K562 (cell line): ENCODE results near the gene SORT1. TPM values are rescaled to one million over a fixed set of nuclear protein-coding genes. Genes with fewer than 3 reads are reported as not detected.

Source experiments
- ATAC-seq: fragments of 200-7000 bp; cut with Tn5 transposase; 3 replicates; pipeline ENCODE4 v1.9.1; 2020; ENCODE audit warnings: moderate library complexity
- BruUV-seq: library from RNA; stranded (reverse); fragments of 400-500 nt; replicated peaks from 2 replicates; lab custom pipeline; 2021; lab: Mats Ljungman, UMichigan
- CTCF ChIA-PET: fragments of 300-600 bp; formaldehyde crosslinking; extraction: SDS; loops from one replicate; lab custom pipeline; 2021; ENCODE audit warnings: low intra/inter-chr PET ratio; lab: Yijun Ruan, JAX
- POLR2A ChIA-PET: fragments of 300-600, 350-650 bp; sonication (Branson Sonifier 250); formaldehyde crosslinking; extraction: SDS; loops from one replicate; lab custom pipeline; 2021; ENCODE audit warnings: antibody characterized with exemption, inconsistent platforms; lab: Yijun Ruan, JAX
- DNase-seq, 4 experiments: peaks; one replicate each; pipeline versions ENCODE4 v3.0.0 to v3.0.0-alpha.2; 2011 to 2018; ENCODE audit warnings: low spot score in 3 of 4, mixed read lengths in 3 of 4; ENCODE audit errors: extremely low read depth in 1 of 4
- FAIRE-seq: peaks from 2 replicates; lab custom pipeline; 2011; peaks lifted over from hg19 to GRCh38; lab: Jason Lieb, UNC
- H2AFZ ChIP-seq: 2 replicates; pipeline ENCODE4 v1.6.0; 2011; ENCODE audit warnings: low read depth, low read length, control low read depth, inconsistent platforms
- H3K27ac ChIP-seq: fragments of 200-600 bp; 3 replicates; pipeline ENCODE4 v1.8.0; 2011; ENCODE audit warnings: low read depth, mild to moderate bottlenecking, control low read depth, inconsistent platforms, low read length, moderate library complexity, mixed read lengths; ENCODE audit errors: extremely low read depth
- H3K27me3 ChIP-seq, 2 experiments: fragments of 300-600 bp in 1 of 2; 2 replicates in 1 of 2; 3 replicates in 1 of 2; pipeline versions ENCODE4 v1.6.0 to v1.8.0; 2011; ENCODE audit warnings: inconsistent platforms in 2 of 2, low read length in 2 of 2, mild to moderate bottlenecking in 1 of 2, mixed read lengths in 1 of 2, moderate library complexity in 1 of 2; ENCODE audit not compliant: control insufficient read depth in 2 of 2, insufficient read depth in 2 of 2
- H3K36me3 ChIP-seq: fragments of 300-600 bp; 3 replicates; pipeline ENCODE4 v1.8.0; 2011; ENCODE audit warnings: mild to moderate bottlenecking, low read length, inconsistent platforms; ENCODE audit not compliant: control insufficient read depth, insufficient read depth
- H3K4me1 ChIP-seq, 2 experiments: fragments of 200-600 bp in 1 of 2; replicated peaks in 1 of 2; 2 replicates in 1 of 2; 3 replicates in 1 of 2; pipeline versions ENCODE4 v1.5.1 to v1.8.0; 2011; ENCODE audit warnings: inconsistent platforms in 2 of 2, low read length in 2 of 2, mild to moderate bottlenecking in 1 of 2, mixed read lengths in 1 of 2, moderate library complexity in 1 of 2; ENCODE audit not compliant: control insufficient read depth in 2 of 2, insufficient read depth in 2 of 2
- H3K4me2 ChIP-seq: 2 replicates; pipeline ENCODE4 v1.6.1; 2011; ENCODE audit warnings: low read length, control low read depth, inconsistent platforms, mixed read lengths; ENCODE audit not compliant: insufficient read depth
- H3K4me3 ChIP-seq: fragments of 200-600 bp; sonication (generic), shearing (Covaris generic); 2 replicates; pipeline ENCODE4 v1.5.1; 2016; ENCODE audit warnings: control low read depth, inconsistent platforms
- H3K79me2 ChIP-seq: fragments of 200-600 bp; 3 replicates; pipeline ENCODE4 v1.8.0; 2011; ENCODE audit warnings: low read length, inconsistent platforms; ENCODE audit not compliant: control insufficient read depth, insufficient read depth
- H3K9ac ChIP-seq, 2 experiments: 2 replicates each; pipeline versions ENCODE4 v1.6.0 to v1.6.1; 2011; ENCODE audit warnings: low read depth in 2 of 2, low read length in 2 of 2, control low read depth in 1 of 2, inconsistent platforms in 1 of 2, mild to moderate bottlenecking in 1 of 2, mixed read lengths in 1 of 2; ENCODE audit not compliant: insufficient read depth in 1 of 2
- H3K9me1 ChIP-seq: one replicate; pipeline ENCODE4 v1.6.0; 2011; ENCODE audit warnings: inconsistent platforms, mild to moderate bottlenecking, low read length, moderate library complexity; ENCODE audit not compliant: control insufficient read depth, insufficient read depth
- H3K9me3 ChIP-seq: replicated peaks from 2 replicates; pipeline ENCODE4 v1.5.1; 2011; ENCODE audit warnings: low read depth, low read length, inconsistent platforms; ENCODE audit not compliant: control insufficient read depth, insufficient read depth
- H4K20me1 ChIP-seq: replicated peaks from 2 replicates; pipeline ENCODE4 v1.6.1; 2011; ENCODE audit warnings: low read length, inconsistent platforms, mixed read lengths; ENCODE audit not compliant: control insufficient read depth, insufficient read depth
- ATF7 ChIP-seq: fragments of 450-650 bp; IDR thresholded peaks from 2 replicates; pipeline ENCODE4 v1.7.1; 2014; ENCODE audit warnings: mild to moderate bottlenecking, moderate library complexity
- EP400 ChIP-seq: fragments of 450-650 bp; IDR thresholded peaks from 2 replicates; pipeline ENCODE4 v1.6.1; 2017; ENCODE audit warnings: antibody characterized with exemption, mild to moderate bottlenecking, moderate library complexity
- ESRRB ChIP-seq: fragments of 250-450 bp; sonication (Bioruptor Pico); IDR thresholded peaks from 2 replicates; pipeline ENCODE4 v1.5.0; 2020; ENCODE audit warnings: mild to moderate bottlenecking, moderate library complexity, borderline replicate concordance
- MTA2 ChIP-seq: fragments of 450-650 bp; IDR thresholded peaks from 2 replicates; pipeline ENCODE4 v1.6.1; 2016; ENCODE audit warnings: low read depth
- NCOA1 ChIP-seq: fragments of 450-650 bp; IDR thresholded peaks from 2 replicates; pipeline ENCODE4 v1.6.1; 2016; ENCODE audit warnings: low read depth
- NFRKB ChIP-seq: fragments of 450-650 bp; IDR thresholded peaks from 2 replicates; pipeline ENCODE4 v1.6.1; 2016; ENCODE audit warnings: low read depth
- NR1H2 ChIP-seq: sonication (generic); formaldehyde crosslinking; IDR thresholded peaks from 2 replicates; pipeline ENCODE4 v1.4.0; 2020; ENCODE audit warnings: mild to moderate bottlenecking, missing genetic modification reagents
- PML ChIP-seq: IDR thresholded peaks from 2 replicates; pipeline ENCODE4 v1.6.1; 2012; ENCODE audit warnings: low read length, inconsistent platforms
- SPI1 ChIP-seq: IDR thresholded peaks from 2 replicates; pipeline ENCODE4 v1.6.1; 2011; ENCODE audit warnings: low read depth, low read length, control low read depth, borderline replicate concordance
- ZBTB2 ChIP-seq: fragments of 450-650 bp; IDR thresholded peaks from 2 replicates; pipeline ENCODE4 v1.6.1; 2016; ENCODE audit warnings: antibody characterized with exemption
- ZNF146 ChIP-seq: IDR thresholded peaks from one replicate; pipeline ENCODE4 v1.6.1; 2018; ENCODE audit warnings: missing compliant biosample characterization; ENCODE audit not compliant: unreplicated experiment
- ZNF197 ChIP-seq: fragments of 200-800 bp; sonication (Bioruptor generic); IDR thresholded peaks from 2 replicates; pipeline ENCODE4 v1.6.1; 2016; ENCODE audit warnings: low read depth, missing genetic modification characterization, missing compliant biosample characterization
- ZNF224 ChIP-seq: sonication (generic); formaldehyde crosslinking; IDR thresholded peaks from 2 replicates; pipeline ENCODE4 v1.8.0; 2022; ENCODE audit warnings: mild to moderate bottlenecking, missing genetic modification reagents
- ZNF561 ChIP-seq: fragments of 450-650 bp; formaldehyde crosslinking; conservative IDR thresholded peaks from 2 replicates; pipeline ENCODE4 v1.4.0; 2020; ENCODE audit warnings: mild to moderate bottlenecking, moderate library complexity
- ZNF717 ChIP-seq: fragments of 250-450 bp; sonication (Bioruptor Pico); IDR thresholded peaks from 2 replicates; pipeline ENCODE4 v1.5.0; 2021
- WGBS: fragments of 100-300 bp; shearing (Covaris generic); methylation state at CpG from one replicate; pipeline ENCODE4 v1.1.6; 2016; ENCODE audit warnings: low coverage, mixed read lengths; ENCODE audit not compliant: insufficient coverage; ENCODE audit errors: missing lambda C conversion rate; 5-methylcytosine and 5-hydroxymethylcytosine counted together
- in situ Hi-C: fragments of 300-500 bp; cut with MboI; formaldehyde crosslinking; loops from 4 replicates; pipeline ENCODE4 v1.15.0; 2018; ENCODE audit warnings: inconsistent platforms, mixed read lengths
- intact Hi-C: fragments of 100-400 bp; cut with micrococcal nuclease; formaldehyde crosslinking; loops from 2 replicates; pipeline ENCODE4 v1.14.2; 2022
- polyA plus RNA-seq, 8 experiments: library from polyadenylated mRNA; depleted of rRNA in 4 of 8; stranded (reverse) in 5 of 8; unstranded in 3 of 8; fragments of >200 nt; fragmentation: Nextera tagmentation in 2 of 8; fragmentation: Illumina TruSeq in 1 of 8; extraction: Ambion mirVana in 2 of 8; extraction: Trizol in 1 of 8; gene quantifications; 2 replicates each; pipeline versions ENCODE4 v1.2.1 to v1.2.3, GENCODE V29; 2011 to 2014; ENCODE audit warnings: inconsistent platforms in 1 of 8, missing spikeins in 1 of 8
- total RNA-seq, 7 experiments: library from RNA; depleted of rRNA in 6 of 7; stranded (reverse); fragments of >200 nt in 6 of 7; fragmentation: Illumina TruSeq in 2 of 7; extraction: Trizol in 2 of 7; gene quantifications; 2 replicates each; pipeline versions ENCODE4 v1.2.1 to v1.2.3, GENCODE V29; 2011 to 2021; ENCODE audit warnings: low replicate concordance in 1 of 7

Gene SORT1
- total and polyA plus RNA-seq, 9 of the 15 experiments (the other 6 are each of a cell fraction or from before 2014, with no cell fraction given) = 27.4 to 112 (median 65.0) TPM

- BruUV-seq = no TSS peak
- in situ Hi-C loops = no loop called here
- no peak for TF ChIP-seq ZNF224
- 0 out of 2 replicates have a peak, but pooled peaks have one; percentile 32 for TF ChIP-seq ZNF717 (CRISPR knock-in tag)
- no peaks in the 10 kb centered on the region for H3K9me3 ChIP-seq
- no peaks in the 10 kb centered on the region for H4K20me1 ChIP-seq
- peak overlapping the region; percentile 20; the same call in 1 of the 2 replicates for H2AFZ ChIP-seq
- DNase-seq (no peak), ATAC-seq (no peak), FAIRE-seq (no peak)
- no peaks in the 10 kb centered on the region for H3K9me1 ChIP-seq
- CTCF ChIA-PET = no interaction called here
- WGBS = 10% methylated on average over 3 of the region's 3 CpGs
- no peaks in the 10 kb centered on the region for H3K27me3 ChIP-seq
- intact Hi-C loops = no loop called here
- peaks cover 36 to 79% of the 10 kb centered on the region in 2 experiments for H3K4me1 ChIP-seq
- H3K9ac ChIP-seq = peak overlapping the region in 1 of 2 experiments; percentile 86; a peak in 2 of 4 replicates
- H3K4me2 ChIP-seq = peak overlapping the region; percentile 93
- POLR2A ChIA-PET = interaction anchor here (0.7 to 4.6 kb wide), 5 partner anchors 9 to 137 kb away, joined by 3 to 35 read pairs (median 4); no protein-coding TSS in a partner anchor
- peak overlapping the region; percentile 92 for H3K27ac ChIP-seq
- peak overlapping the region; percentile 35 for H3K4me3 ChIP-seq
- peaks cover 100% of the 10 kb centered on the region for H3K79me2 ChIP-seq
- H3K36me3 ChIP-seq = peaks cover 22% of the 10 kb centered on the region
Observed at GRCh38 chr1:109391157-109391556, 6.6 kb downstream of the SORT1 start.

- peak overlapping the region; percentile 92 for H3K27ac ChIP-seq
- intact Hi-C loops = no loop called here
- TF ChIP-seq SPI1 (peak; percentile 80; the same call in 1 of the 2 replicates), ZNF197 (CRISPR knock-in tag) (peak; percentile 67; the same call in 1 of the 2 replicates), ATF7 (peak; percentile 89), ZNF561 (CRISPR knock-in tag) (no peak), PML (peak; percentile 74), MTA2 (peak; percentile 68; the same call in 1 of the 2 replicates), NFRKB (peak; percentile 76), EP400 (peak; percentile 85), ZNF146 (CRISPR knock-in tag) (no peak), NR1H2 (CRISPR knock-in tag) (no peak), ESRRB (no peak), ZBTB2 (peak; percentile 76; the same call in 1 of the 2 replicates), NCOA1 (peak; percentile 85)
Observed at GRCh38 chr1:109389638-109390341, 7.9 kb downstream of the SORT1 start.

More at GRCh38 chr1:109389638-109390341, 7.9 kb downstream of the SORT1 start:
- Histone ChIP-seq H2AFZ (peak overlapping the region; percentile 51), H3K4me1 (peaks cover 31 to 84% of the 10 kb centered on the region in 2 experiments), H3K36me3 (peaks cover 22% of the 10 kb centered on the region), H3K79me2 (peaks cover 100% of the 10 kb centered on the region), H3K4me2 (peak overlapping the region; percentile 93), H4K20me1 (no peaks in the 10 kb centered on the region), H3K9me1 (no peaks in the 10 kb centered on the region), H3K27me3 (no peaks in the 10 kb centered on the region), H3K9ac (peak overlapping the region; percentile 73 to 86; a peak in 3 of 4 replicates), H3K4me3 (peak overlapping the region; percentile 41), H3K9me3 (no peaks in the 10 kb centered on the region)
- FAIRE-seq = peak; percentile 59
- 0% methylated on average over 5 of the region's 5 CpGs for WGBS
- in situ Hi-C loops = no loop called here
- ChIA-PET CTCF (no interaction called here), POLR2A (interaction anchor here (0.6 to 4.6 kb wide), 15 partner anchors 11 to 949 kb away, joined by 3 to 35 read pairs (median 4); partner anchors contain the start of genes MYBPHL, PSRC1 and RBM15)
- DNase-seq = peak; percentile 61 to 92 (median 77)
- peak; percentile 53 for ATAC-seq
- BruUV-seq = no TSS peak
